SH-SY5Y (cell line): ENCODE data around the gene PRKCB.

Source experiments
- GATA2 ChIP-seq: IDR thresholded peaks from 2 replicates; pipeline ENCODE4 v1.6.1; 2011; ENCODE audit warnings: mild to moderate bottlenecking, low read depth, low read length
- GATA3 ChIP-seq: IDR thresholded peaks from 2 replicates; pipeline ENCODE4 v1.6.1; 2011; ENCODE audit warnings: low read depth, mild to moderate bottlenecking, low read length, moderate library complexity

DNA sequence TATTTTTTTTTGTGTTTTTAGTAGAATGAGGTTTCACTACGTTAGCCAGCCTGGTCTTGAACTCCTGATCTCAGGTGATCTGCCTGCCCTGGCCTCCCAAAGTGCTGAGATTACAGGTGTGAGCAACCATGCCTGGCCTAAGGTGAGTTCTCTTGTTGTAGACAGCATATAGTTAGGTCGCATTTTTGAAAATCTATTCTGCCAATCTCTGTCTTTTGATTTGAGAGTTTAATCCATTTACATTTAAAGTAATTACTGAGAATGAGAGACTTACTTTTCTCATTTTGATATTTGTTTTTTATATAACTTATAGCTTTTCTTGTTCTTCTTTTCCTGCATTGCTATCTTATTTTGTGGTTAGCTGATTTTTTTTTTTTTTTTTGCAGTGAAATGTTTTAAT lies 6.3 kb upstream of the PRKCB start:
- TF ChIP-seq GATA2 (no peak), GATA3 (no peak)
